HEK293 (cell line): ENCODE results near the gene MDGA2.

Experiments
- SP7 ChIP-seq: fragments of 450-650 bp; formaldehyde crosslinking; IDR thresholded peaks from 2 replicates; pipeline ENCODE4 v1.5.1; 2016; ENCODE audit warnings: missing biosample characterization, missing genetic modification characterization
- YY1 ChIP-seq: fragments of 450-650 bp; formaldehyde crosslinking; IDR thresholded peaks from 2 replicates; pipeline ENCODE4 v1.5.1; 2018; ENCODE audit warnings: missing biosample characterization, missing genetic modification characterization
- ZBTB8A ChIP-seq: fragments of 450-650 bp; formaldehyde crosslinking; IDR thresholded peaks from 2 replicates; pipeline ENCODE4 v1.5.1; 2016; ENCODE audit warnings: missing biosample characterization, missing genetic modification characterization
- ZFHX2 ChIP-seq: fragments of 450-650 bp; formaldehyde crosslinking; conservative IDR thresholded peaks from 2 replicates; pipeline ENCODE4 v1.5.1; 2016; ENCODE audit warnings: missing biosample characterization, missing genetic modification characterization
- ZNF23 ChIP-seq: fragments of 450-650 bp; formaldehyde crosslinking; IDR thresholded peaks from 2 replicates; pipeline ENCODE4 v1.5.1; 2016; ENCODE audit warnings: missing biosample characterization, missing genetic modification characterization, borderline replicate concordance
- ZNF239 ChIP-seq: fragments of 450-650 bp; formaldehyde crosslinking; IDR thresholded peaks from 2 replicates; pipeline ENCODE4 v1.5.1; 2016; ENCODE audit warnings: missing biosample characterization, missing genetic modification characterization
- ZNF274 ChIP-seq, 2 experiments: fragments of 200-500 bp in 1 of 2; fragments of 450-650 bp in 1 of 2; sonication (Bioruptor generic) in 1 of 2; formaldehyde crosslinking in 1 of 2; IDR thresholded peaks; 2 replicates each; pipeline versions ENCODE4 v1.5.1 to v1.6.1; 2014 to 2016; ENCODE audit warnings: borderline replicate concordance in 1 of 2, inconsistent platforms in 1 of 2, low read length in 1 of 2, missing biosample characterization in 1 of 2, missing genetic modification characterization in 1 of 2
- ZNF561 ChIP-seq: fragments of 450-650 bp; IDR thresholded peaks from 2 replicates; pipeline ENCODE4 v1.5.1; 2018; ENCODE audit warnings: missing biosample characterization, missing genetic modification characterization, borderline replicate concordance
- TF ChIP-seq, protein P1 (sequence below): fragments of 450-650 bp; formaldehyde crosslinking; IDR thresholded peaks from 2 replicates; pipeline ENCODE4 v1.5.1; 2016; ENCODE audit warnings: missing biosample characterization, missing genetic modification characterization
- TF ChIP-seq, protein P2 (sequence below): fragments of 450-650 bp; formaldehyde crosslinking; IDR thresholded peaks from 2 replicates; pipeline ENCODE4 v1.5.1; 2016; ENCODE audit warnings: missing biosample characterization, missing genetic modification characterization

DNA sequence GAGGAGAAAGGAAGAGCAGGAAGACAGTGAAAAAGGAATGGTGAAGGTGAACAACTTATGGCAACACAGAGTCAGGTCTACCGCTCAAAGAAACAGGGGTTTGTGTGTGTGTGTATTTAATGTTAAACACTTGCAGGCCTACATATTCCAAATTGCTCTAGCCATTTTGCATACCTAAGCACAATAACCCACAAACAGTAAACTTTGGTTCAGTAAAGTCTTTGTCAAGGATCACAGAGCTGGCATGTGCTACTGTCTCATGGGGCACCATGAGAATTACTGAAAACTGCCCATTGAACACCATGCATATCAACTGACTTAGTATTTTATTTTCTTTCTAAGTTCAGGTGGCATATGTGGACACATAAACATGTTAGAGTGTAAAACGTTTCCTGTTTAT, 163.6 kb downstream of the MDGA2 start:
- TF ChIP-seq, protein P1, sequence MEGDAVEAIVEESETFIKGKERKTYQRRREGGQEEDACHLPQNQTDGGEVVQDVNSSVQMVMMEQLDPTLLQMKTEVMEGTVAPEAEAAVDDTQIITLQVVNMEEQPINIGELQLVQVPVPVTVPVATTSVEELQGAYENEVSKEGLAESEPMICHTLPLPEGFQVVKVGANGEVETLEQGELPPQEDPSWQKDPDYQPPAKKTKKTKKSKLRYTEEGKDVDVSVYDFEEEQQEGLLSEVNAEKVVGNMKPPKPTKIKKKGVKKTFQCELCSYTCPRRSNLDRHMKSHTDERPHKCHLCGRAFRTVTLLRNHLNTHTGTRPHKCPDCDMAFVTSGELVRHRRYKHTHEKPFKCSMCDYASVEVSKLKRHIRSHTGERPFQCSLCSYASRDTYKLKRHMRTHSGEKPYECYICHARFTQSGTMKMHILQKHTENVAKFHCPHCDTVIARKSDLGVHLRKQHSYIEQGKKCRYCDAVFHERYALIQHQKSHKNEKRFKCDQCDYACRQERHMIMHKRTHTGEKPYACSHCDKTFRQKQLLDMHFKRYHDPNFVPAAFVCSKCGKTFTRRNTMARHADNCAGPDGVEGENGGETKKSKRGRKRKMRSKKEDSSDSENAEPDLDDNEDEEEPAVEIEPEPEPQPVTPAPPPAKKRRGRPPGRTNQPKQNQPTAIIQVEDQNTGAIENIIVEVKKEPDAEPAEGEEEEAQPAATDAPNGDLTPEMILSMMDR (tag by site-specific recombination), result no peak
- TF ChIP-seq ZNF561 (tag by site-specific recombination) (no peak), SP7 (tag by site-specific recombination) (no peak), ZFHX2 (tag by site-specific recombination) (no peak), ZNF23 (tag by site-specific recombination) (no peak), ZNF239 (tag by site-specific recombination) (no peak), ZBTB8A (tag by site-specific recombination) (no peak), YY1 (no peak), ZNF274 (IDR thresholded peaks at IDR 0.05; ENCODE audit: low read length) (no peak), ZNF274 (tag by site-specific recombination; IDR thresholded peaks at IDR 0.05; ENCODE audit: borderline replicate concordance) (no peak)
- TF ChIP-seq, protein P2, sequence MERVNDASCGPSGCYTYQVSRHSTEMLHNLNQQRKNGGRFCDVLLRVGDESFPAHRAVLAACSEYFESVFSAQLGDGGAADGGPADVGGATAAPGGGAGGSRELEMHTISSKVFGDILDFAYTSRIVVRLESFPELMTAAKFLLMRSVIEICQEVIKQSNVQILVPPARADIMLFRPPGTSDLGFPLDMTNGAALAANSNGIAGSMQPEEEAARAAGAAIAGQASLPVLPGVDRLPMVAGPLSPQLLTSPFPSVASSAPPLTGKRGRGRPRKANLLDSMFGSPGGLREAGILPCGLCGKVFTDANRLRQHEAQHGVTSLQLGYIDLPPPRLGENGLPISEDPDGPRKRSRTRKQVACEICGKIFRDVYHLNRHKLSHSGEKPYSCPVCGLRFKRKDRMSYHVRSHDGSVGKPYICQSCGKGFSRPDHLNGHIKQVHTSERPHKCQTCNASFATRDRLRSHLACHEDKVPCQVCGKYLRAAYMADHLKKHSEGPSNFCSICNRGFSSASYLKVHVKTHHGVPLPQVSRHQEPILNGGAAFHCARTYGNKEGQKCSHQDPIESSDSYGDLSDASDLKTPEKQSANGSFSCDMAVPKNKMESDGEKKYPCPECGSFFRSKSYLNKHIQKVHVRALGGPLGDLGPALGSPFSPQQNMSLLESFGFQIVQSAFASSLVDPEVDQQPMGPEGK (tag by site-specific recombination), result no peak
